SKM-1 (cell line): ENCODE measurements around the gene USP49.

ENCODE experiments used
- DNase-seq: peaks from one replicate; lab custom pipeline; 2025; ENCODE audit not compliant: unreplicated experiment; lab: John Stamatoyannopoulos, UW

Gene USP49

DNA sequence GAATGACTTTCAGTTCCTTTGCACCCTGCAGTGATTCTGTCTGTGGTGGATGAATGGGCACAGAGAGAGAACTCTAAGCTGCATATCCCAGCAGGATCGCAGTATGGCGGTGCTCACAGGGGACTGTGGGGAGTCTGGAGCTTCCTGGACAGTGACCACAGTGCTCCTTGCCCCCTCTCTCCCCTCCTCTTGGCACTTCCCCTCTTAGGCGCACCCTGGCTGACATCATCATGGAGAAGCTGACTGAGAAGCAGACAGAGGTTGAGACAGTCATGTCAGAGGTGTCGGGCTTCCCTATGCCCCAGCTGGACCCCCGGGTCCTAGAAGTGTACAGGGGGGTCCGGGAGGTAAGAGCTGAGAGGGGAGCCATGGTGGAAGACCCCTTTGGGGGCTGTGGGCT lies 34.7 kb upstream of the USP49 start:
- DNase-seq: no peak

- DNase-seq: no peak
These were observed 32.1 kb upstream of the USP49 start for GRCh38 chr6:41927253-41927652.

DNA sequence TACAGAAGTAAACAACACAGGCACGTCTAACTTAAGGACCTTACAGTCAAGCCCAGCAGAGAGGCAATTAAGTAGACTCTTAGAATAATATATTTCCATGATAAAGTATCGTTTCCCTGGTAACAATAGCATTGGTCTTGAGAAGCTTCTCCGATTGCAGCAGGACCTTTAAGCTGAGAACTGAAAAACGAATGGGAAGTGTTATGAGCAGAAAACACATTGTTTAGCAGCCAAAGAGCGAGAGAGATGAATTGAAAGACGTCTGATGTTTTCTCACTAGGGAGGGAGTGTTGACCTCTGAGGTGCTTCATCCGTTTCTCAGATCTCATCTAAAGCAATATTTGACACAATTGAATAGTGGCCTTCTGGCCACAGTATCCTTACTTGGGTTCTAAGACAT lies 27.0 kb upstream of the USP49 start:
- DNase-seq: no peak

DNA sequence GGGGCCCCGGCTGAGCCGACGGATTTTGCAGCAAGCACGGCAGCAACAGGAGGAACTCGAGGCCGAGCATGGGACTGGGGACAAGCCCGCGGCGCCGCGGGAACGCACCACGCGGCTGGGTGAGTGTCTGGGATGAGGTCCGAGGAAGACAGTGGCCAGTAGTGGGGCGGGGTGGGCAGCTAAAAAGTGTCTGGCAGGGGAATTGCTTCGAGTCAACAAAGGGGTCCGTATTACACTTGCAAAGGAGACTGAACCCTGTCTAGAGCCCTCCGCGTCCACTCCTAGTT lies 26.5 kb upstream of the USP49 start:
- no peak for DNase-seq

DNA sequence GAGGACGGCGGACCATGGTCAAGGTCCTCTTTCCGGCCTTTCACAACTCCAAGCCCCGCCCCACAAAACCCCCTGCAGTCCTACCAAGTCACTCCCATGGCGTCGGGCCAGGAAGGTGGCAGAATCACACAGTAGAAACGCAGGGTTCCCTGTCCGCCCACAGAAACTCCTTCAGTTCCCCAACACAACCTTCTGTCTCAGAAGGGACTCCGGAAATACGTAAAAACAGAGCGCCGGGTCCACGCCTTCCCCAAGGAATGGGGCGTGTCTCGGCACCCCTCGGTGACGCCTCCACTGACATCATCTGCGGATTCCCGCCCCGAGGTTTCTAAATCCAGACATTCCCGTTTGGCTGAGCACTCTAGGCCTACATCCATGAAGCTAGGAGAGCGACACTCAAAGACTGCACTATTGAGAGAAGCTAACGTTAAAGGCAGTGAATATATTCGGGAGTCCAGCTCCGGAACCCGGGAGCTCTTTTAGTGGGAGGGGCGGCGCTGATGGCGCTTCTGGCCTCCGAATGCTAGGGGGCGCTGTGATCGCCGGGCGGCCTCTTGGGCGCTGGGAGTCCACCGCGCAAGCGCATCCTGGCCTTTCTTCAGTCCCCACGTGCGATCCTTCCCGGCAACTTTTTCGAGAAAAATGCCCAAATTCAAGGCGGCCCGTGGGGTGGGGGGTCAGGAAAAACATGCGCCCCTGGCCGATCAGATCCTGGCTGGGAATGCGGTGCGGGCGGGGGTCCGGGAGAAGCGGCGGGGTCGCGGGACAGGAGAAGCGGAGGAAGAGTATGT lies 25.9 kb upstream of the USP49 start, which contains the start of the genes BYSL and MED20:
Gene BYSL (plus strand): TSS at position 579 of the 791 bp plus-strand sequence. CDS start 64 bp downstream, at position 643.
Gene MED20 (minus strand): TSS at position 219 of the 791 bp plus-strand sequence. CDS start 121 bp downstream, at position 98.
- peak; percentile 88 for DNase-seq

DNA sequence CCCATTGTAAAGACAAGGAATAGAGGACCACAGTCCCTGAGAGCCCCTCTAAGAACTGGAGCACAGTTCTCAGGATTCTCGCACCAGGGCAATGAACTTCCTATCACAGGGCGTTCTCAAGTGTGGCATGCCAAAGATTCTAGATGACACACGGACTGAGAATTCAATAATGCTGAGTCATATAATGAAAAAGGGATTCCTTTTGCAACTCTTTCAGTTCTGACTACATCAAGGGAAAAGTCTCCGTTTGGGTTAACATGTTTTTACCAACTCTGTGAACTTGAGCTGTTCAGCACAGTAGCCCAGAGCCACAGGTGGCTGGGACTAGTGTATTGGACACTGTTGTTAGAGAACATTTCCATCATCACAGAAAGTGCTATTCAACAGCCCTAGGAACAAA lies 22.4 kb upstream of the USP49 start:
- DNase-seq: no peak

GRCh38 chr6:41914869-41915530 lies 19.8 kb upstream of the USP49 start:
- no peak for DNase-seq

- DNase-seq: no peak
These were observed 19.2 kb upstream of the USP49 start for GRCh38 chr6:41914343-41914742.

- DNase-seq: no peak
These were observed 14.6 kb upstream of the USP49 start for GRCh38 chr6:41909727-41910126.

GRCh38 chr6:41901882-41902519 lies 6.8 kb upstream of the USP49 start:
- DNase-seq: no peak

DNA sequence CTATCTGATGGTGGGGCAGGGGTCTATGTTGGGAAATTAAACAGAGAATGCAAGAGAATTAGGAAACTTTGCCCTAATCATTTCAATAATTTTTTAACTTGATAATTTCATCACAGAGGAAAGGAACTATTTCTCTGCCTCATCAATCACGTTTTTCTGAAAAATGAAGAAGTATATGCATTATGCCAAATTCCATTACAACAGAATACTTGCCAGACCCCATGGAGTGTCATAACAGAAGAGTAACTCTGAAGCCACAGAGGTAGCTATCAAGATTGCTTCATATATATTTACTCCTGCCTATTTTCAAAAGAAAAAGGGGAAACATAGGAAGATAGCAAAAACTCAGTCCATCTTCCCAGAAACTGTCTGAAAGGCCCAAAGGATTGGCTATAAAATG lies 5.7 kb upstream of the USP49 start:
- DNase-seq: no peak

DNA sequence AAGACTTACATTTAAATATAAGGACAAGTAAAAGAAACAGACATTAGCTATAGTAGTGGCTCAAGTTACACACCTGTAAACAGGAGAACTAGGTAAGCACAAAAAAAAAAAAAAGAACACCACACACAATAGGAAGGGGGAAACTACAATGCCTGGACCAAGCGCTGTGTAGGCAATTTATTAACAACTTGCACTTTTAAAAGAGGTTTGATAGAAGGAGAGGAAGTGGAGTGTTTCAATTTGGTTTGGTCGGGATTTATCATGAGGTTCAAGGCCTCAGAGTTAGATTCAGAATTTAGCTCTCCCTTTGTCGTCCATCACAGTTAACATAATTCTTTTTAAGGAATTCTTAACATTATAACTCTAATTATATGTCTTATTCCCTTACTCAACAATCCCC lies 1.1 kb upstream of the USP49 start:
- DNase-seq: no peak

DNA sequence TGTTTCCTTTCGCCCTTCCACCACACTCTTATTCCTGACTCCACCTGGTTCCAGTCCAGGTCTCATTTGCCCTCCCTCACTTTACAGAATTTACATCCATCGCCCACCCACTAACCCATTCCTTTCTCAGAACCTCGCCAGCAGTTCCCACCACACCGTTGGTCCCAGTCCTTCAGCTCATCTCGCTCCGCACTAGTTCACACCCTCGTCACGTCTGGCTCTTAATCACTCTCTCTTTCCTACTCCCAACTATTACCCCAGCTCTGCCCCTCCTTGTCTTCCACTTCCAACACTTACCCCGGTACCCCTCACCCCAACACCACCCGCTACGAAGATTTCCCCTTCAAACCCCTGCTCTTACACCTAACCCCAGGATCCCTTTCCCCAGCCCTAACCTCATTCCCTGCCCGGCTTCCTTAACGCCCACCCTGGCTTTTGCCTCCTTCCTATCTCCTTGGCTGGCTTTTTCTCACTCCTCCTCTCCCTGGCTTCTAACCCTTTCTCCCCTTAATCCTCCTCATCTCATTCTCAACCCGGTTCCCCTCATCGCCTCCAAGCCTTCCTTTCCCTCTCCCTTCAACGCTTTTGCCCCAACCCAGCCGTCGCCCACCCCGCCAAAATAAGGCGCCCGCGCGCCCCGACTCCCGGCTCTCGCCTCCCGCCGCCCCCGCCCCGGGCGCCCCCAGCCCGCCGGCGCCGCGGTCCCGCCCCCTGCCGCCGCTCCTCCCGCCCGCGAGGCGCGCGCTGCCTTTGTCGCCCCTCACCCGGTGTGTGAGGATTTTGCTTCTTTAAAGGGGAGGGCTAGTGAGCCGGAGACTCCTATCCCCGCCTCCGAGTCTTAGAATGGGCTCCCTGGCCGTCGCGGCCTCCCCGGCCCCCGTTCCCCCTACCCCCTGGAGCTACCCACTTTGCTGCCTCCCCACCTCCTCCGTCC lies 542 bp downstream of the USP49 start:
- no peak for DNase-seq

DNA sequence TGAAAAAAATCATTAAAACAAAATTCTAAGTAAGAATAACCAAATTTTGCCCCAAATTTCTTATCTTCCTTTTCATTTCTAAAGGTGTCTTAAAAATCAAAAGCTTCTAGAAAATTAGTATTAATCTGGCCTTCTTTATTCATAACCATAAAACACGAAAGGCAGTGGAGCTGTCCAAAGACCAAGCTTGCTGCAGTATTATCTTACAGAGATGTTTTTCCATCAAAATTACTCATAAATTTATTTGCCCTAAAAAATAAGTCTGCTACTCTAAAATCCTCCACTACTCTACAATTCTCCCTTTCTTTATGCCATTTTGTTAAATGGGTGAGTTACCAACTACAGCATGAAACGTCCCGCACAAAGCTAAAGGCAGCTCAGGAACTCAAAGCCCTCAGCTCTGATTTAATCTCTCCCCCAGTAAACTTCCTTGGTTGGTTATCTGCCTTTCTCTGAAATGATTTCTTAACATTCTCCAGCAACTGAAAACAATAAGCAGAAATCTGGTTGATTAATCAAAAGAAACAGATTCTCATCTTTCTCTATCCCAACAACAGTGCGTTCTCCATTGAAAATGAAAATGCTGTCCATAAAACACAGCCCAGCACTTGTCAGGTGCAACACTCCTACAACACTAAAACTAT lies 2.1 kb downstream of the USP49 start:
- no peak for DNase-seq

DNA sequence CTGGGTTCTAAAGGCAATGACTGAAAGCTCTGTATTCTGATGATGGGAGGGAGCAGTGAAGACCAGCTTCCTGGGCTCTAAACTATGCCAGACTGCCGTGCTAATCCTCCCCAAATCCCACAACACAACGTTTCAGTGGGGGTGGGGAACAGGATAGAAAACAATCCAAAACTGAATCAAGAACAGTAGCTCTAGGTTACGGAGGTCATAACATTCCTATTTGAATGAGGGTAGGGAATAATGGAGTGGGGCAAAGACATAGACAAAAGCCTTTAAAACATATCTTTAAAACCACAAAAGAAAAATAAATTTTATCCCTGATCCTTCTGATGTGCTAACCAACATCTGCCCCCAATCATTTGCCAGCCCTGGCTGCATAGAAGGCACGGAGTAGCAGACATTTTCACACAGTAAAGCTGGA lies 7.8 kb downstream of the USP49 start:
- DNase-seq: no peak

- DNase-seq: no peak
These were observed 9.2 kb downstream of the USP49 start for GRCh38 chr6:41885930-41886329.

DNA sequence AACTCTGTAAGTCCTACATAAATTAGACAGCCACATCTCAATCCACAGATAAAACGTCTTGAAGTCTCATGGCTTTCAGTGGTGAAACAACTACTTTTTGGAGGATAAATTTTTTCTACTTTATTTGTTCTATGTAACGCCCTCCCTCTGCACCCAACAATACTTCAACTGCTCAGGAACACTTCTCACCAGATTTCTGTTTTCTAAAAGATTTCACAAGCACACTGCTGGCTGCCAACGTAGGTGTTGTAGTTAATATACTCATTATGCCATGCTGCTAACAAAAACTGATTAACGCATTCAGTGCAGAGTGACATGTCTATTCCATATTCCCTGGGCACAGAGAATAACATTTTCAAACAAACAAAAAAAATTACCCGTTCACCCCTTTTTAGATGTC lies 10.2 kb downstream of the USP49 start:
- DNase-seq: no peak

DNA sequence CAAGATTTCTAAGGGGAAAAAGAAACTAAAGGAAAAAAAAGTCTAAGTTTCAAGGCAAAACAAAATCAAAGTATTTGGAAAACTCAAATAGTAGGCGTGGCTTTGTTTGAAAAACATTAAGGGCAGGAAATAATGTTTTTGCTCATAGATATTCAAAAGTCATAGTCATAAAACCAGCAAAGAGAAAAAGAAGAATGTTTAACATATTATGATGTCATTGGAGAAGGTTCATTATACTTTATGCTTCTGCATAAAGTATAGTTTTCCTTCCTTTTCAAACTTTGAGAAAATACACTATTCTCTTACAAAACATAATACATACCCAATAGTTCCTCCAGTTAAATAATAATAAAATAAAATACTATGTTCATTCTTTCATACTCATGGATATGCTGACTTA lies 13.7 kb downstream of the USP49 start:
- no peak for DNase-seq

GRCh38 chr6:41878961-41879405 lies 16.2 kb downstream of the USP49 start:
- DNase-seq: no peak

GRCh38 chr6:41878246-41878645 lies 16.9 kb downstream of the USP49 start:
- no peak for DNase-seq
